PFSK-1 (cell line): Measurements from ENCODE around the gene CHL1.

Experiments used
- FOXP2 ChIP-seq: optimal IDR thresholded peaks from 2 replicates; pipeline ENCODE3; 2011; ENCODE audit warnings: borderline replicate concordance, control low read depth, inconsistent platforms; ENCODE audit not compliant: insufficient read depth; ENCODE audit errors: extremely low read length, extremely low read depth
- POLR2AphosphoS5 ChIP-seq: IDR thresholded peaks from 2 replicates; pipeline ENCODE4 v1.6.1; 2012; ENCODE audit warnings: low read depth, mild to moderate bottlenecking, control low read depth, low read length, moderate library complexity
- SIN3A ChIP-seq: IDR thresholded peaks from 2 replicates; pipeline ENCODE4 v1.6.1; 2012; ENCODE audit warnings: mild to moderate bottlenecking, low read length, moderate library complexity, borderline replicate concordance; ENCODE audit not compliant: insufficient read depth
- TAF1 ChIP-seq: IDR thresholded peaks from 2 replicates; pipeline ENCODE4 v1.6.1; 2012; ENCODE audit warnings: low read length, control low read depth, borderline replicate concordance; ENCODE audit not compliant: insufficient read depth
- TF ChIP-seq, protein P1 (sequence below), 2 experiments: IDR thresholded peaks; 2 replicates each; pipeline versions ENCODE4 v1.6.1 to v1.8.0; 2011 to 2012; ENCODE audit warnings: low read depth in 2 of 2, low read length in 2 of 2, control low read depth in 1 of 2, inconsistent platforms in 1 of 2, mild to moderate bottlenecking in 1 of 2, moderate library complexity in 1 of 2; ENCODE audit not compliant: insufficient read depth in 1 of 2

Gene CHL1

DNA sequence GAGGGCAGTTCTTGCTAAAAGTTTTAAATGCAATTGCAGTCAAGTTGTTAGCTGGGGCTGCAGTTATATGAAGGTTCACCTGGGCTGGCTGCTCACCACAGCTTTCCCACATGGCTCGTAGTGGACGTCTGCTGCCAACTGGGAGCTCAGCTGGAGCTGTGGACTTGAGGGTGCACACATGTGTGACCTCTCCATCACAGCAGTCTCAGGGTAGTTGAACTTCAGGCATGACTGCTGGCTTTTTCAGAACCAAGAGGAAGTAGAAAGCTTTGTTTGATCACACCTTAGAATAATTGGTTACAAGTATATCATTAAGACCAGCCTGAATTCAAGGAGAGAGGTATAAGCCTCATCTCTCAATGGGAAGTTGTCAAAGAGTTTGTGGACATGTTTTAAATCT lies 74.1 kb downstream of the CHL1 start:
- TF ChIP-seq, protein P1, sequence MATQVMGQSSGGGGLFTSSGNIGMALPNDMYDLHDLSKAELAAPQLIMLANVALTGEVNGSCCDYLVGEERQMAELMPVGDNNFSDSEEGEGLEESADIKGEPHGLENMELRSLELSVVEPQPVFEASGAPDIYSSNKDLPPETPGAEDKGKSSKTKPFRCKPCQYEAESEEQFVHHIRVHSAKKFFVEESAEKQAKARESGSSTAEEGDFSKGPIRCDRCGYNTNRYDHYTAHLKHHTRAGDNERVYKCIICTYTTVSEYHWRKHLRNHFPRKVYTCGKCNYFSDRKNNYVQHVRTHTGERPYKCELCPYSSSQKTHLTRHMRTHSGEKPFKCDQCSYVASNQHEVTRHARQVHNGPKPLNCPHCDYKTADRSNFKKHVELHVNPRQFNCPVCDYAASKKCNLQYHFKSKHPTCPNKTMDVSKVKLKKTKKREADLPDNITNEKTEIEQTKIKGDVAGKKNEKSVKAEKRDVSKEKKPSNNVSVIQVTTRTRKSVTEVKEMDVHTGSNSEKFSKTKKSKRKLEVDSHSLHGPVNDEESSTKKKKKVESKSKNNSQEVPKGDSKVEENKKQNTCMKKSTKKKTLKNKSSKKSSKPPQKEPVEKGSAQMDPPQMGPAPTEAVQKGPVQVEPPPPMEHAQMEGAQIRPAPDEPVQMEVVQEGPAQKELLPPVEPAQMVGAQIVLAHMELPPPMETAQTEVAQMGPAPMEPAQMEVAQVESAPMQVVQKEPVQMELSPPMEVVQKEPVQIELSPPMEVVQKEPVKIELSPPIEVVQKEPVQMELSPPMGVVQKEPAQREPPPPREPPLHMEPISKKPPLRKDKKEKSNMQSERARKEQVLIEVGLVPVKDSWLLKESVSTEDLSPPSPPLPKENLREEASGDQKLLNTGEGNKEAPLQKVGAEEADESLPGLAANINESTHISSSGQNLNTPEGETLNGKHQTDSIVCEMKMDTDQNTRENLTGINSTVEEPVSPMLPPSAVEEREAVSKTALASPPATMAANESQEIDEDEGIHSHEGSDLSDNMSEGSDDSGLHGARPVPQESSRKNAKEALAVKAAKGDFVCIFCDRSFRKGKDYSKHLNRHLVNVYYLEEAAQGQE (IDR thresholded peaks at IDR 0.05; ENCODE audit: insufficient read depth in 1 of 2, low read depth in 2 of 2, low read length in 2 of 2), result no peak
- no peak for TF ChIP-seq FOXP2
- no peak for TF ChIP-seq SIN3A
- TF ChIP-seq TAF1, result no peak
- TF ChIP-seq POLR2AphosphoS5, result no peak

DNA sequence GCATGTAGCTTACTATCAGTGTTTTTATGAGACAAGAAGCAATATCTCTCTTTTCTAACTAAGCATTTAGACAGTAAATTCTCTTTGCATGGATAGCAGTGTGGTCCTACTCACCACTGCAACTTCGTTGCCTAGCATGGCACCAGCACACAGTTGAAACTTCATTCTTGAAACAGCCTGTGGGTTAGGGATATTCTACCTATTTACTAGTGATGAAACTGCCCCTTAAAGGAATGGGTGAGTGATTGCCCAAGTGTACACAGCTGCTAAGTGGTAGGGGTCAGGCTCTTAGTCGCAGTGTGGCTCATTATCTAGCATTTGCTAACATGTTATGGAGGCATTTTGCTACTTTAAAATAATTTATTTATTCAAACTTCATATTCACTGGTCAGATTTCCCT lies 78.4 kb downstream of the CHL1 start:
- TF ChIP-seq POLR2AphosphoS5, result no peak

DNA sequence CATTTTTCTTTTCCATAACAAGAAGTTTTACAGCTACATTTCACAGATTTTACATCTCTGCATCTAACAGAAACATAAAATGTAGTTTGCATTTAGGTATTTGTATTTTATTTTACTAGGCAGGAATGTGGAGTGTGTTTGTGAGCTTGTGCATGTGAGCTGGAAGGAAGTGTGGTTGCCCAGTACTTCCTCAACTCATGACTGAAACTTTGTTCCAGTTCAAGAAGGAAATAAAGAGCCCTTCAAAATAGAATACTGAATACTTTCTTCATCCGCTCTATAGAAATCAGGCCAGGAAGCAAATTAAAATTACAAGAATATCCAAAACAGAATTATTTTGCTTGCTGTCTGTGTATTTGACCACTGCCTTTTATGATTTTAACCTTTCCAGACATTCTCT lies 81.3 kb downstream of the CHL1 start:
- no peak for TF ChIP-seq TAF1
- TF ChIP-seq, protein P1 (IDR thresholded peaks at IDR 0.05; ENCODE audit: insufficient read depth in 1 of 2, low read depth in 2 of 2, low read length in 2 of 2), result no peak
- no peak for TF ChIP-seq SIN3A
- TF ChIP-seq FOXP2, result no peak

DNA sequence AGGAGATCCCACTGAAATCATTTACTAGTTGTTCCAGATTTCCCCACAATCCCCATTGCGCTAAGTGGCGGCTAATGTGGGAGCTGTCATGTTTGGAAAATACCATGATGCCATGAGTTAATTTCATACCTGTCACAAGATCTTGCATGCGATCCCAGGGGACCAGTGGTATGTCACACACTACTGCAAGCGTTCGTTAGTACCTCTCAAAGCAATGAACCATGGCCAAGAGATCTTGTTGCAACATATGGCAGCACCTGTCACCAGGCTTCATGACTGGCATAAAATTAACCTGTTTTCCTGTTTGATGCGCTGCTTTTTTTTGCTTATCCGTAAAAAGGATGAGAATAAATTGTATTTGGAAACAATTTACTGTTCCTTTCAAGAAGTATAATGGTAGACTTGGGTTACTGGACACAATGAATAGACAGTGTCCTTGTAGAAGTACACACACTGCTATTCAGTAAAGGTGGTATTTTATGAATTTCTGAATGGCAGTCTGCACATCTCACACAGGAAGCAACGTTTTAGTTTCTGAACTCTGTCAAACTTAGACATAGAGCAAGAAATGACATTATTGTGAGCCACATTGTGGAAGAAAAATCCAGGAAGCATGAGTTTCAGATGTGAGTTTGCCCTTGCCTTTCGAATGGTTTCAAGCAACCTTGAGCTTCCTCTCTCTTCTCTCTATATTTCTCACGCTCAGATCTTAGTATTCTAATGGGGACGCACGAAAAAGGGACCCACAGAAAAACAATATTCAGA lies 81.9 kb downstream of the CHL1 start:
- TF ChIP-seq, protein P1 (IDR thresholded peaks at IDR 0.05; ENCODE audit: insufficient read depth in 1 of 2, low read depth in 2 of 2, low read length in 2 of 2), result no peak
- TF ChIP-seq FOXP2 (no peak), TAF1 (no peak), SIN3A (no peak), POLR2AphosphoS5 (no peak)

DNA sequence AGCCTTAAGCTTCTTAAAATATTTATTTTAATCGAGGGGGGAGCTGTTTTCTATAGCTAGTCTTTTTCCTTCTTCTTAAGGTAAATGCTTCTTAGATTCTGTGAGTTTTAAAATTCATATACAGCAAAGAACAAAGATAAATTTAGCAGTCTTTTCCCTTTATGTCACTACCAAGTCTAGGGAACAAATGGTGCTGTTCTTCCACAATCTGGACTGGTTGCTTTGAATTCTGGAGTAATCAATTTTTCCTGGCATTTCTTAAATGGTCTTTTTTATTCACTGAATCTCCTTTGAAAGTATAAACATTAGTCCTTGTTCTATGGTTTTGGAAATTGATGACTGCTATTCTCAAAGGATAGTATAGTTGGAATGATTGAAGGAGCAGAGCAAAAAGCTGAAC lies 82.8 kb downstream of the CHL1 start:
- TF ChIP-seq TAF1, result no peak

DNA sequence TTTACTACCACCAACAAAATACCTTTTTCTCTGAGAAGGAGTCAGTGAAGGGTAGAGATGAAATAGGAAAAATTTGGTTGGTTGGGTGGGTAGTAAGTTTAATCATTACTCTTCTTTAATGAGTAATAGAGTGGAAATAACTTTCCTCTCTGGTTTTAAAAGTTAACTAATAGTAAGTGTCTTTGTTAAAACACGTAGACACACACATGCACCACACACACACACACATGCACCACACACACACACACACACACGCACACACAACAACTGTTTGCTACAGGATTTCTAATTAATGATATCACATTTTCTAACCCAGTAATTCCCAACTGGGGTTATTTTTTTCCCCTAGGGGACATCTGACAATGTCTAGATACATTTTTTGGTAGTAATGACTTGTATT lies 84.1 kb downstream of the CHL1 start:
- no peak for TF ChIP-seq TAF1
- TF ChIP-seq POLR2AphosphoS5, result no peak
- no peak for TF ChIP-seq SIN3A
- TF ChIP-seq, protein P1 (IDR thresholded peaks at IDR 0.05; ENCODE audit: insufficient read depth in 1 of 2, low read depth in 2 of 2, low read length in 2 of 2), result no peak
- TF ChIP-seq FOXP2, result no peak
